GM12892 (cell line): Measurements from ENCODE around the gene AP1S3.

Experiments
- POLR2A ChIP-seq: IDR thresholded peaks from 2 replicates; pipeline ENCODE4 v1.6.1; 2011; ENCODE audit warnings: low read depth, low read length, control low read depth
- POLR2AphosphoS5 ChIP-seq: IDR thresholded peaks from 2 replicates; pipeline ENCODE4 v1.6.1; 2011; ENCODE audit warnings: low read depth, low read length, control low read depth
- TAF1 ChIP-seq: IDR thresholded peaks from 2 replicates; pipeline ENCODE4 v1.6.1; 2011; ENCODE audit warnings: low read depth, mild to moderate bottlenecking, control low read depth, low read length, borderline replicate concordance

- TF ChIP-seq POLR2AphosphoS5 (no peak), TAF1 (no peak), POLR2A (no peak)
These were observed 53.1 kb downstream of the AP1S3 start for GRCh38 chr2:223784221-223784772.
